WTC11 (cell line): ENCODE data around the gene RGS17.

Experiments used
- SP1 ChIP-seq: sonication (generic); formaldehyde crosslinking; conservative IDR thresholded peaks from 2 replicates; pipeline ENCODE4 v1.8.1; 2022; ENCODE audit warnings: missing genetic modification reagents
- TF ChIP-seq, protein P1 (sequence below): fragments of 250-450 bp; sonication (Bioruptor Pico); IDR thresholded peaks from 2 replicates; pipeline ENCODE4 v2.1.2; 2022; ENCODE audit warnings: mild to moderate bottlenecking, moderate library complexity
- TF ChIP-seq, protein P2 (sequence below): sonication (generic); formaldehyde crosslinking; IDR thresholded peaks from 2 replicates; pipeline ENCODE4 v1.8.0; 2022; ENCODE audit warnings: mild to moderate bottlenecking, missing genetic modification reagents

DNA sequence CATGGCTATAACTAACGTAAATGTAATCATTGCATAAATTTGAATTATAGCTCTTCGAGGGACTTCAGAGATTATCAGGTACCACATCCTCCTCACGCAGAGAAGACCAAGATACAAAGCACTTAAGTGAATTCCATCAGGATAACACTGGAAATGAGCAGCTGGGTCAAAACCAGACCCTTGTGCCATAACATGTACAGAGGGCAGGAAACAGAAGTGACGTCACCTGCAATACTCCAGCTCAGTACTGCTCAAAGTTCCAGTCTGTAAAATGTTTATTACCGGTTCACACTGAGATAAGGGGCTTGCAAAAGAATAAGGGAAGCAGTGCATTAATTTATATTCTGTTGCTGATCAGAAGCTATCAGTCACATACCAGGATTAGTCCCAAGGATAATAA, 45.8 kb downstream of the RGS17 start:
- no peak for TF ChIP-seq SP1 (CRISPR knock-in tag)
- TF ChIP-seq, protein P1, sequence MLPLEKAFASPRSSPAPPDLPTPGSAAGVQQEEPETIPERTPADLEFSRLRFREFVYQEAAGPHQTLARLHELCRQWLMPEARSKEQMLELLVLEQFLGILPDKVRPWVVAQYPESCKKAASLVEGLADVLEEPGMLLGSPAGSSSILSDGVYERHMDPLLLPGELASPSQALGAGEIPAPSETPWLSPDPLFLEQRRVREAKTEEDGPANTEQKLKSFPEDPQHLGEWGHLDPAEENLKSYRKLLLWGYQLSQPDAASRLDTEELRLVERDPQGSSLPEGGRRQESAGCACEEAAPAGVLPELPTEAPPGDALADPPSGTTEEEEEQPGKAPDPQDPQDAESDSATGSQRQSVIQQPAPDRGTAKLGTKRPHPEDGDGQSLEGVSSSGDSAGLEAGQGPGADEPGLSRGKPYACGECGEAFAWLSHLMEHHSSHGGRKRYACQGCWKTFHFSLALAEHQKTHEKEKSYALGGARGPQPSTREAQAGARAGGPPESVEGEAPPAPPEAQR, result no peak
- TF ChIP-seq, protein P2, sequence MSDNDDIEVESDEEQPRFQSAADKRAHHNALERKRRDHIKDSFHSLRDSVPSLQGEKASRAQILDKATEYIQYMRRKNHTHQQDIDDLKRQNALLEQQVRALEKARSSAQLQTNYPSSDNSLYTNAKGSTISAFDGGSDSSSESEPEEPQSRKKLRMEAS, result no peak
